ENCODE data around the gene TIMP3.

DNA sequence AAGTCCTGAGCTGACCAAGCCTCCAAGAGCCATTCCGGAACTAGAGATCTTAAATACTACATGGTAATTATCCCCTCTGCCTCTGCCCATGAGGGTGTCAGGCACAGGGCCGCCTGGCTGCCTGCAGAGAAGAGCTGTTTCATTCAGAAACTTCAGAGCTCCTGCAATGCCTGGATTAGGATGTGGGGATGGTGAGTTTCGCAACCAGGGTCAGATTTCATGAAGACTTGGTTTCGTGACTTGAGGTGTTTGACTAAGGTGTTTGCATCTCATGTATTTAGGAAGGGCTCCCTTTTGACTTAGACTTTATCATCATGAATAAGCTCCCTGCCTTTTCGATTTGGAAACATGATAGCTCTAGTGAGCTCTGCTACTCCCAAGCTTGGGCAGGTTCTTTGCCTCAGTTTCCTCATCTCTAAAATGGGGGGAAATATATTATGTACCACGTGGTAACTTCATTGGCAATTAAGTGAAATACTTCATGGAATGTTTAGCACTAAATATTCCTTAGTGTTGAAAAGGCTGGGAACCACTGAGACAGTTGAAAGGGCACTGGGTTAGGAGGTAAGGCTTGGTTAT lies 9.1 kb downstream of the TIMP3 start:
- TF ChIP-seq, protein P1, sequence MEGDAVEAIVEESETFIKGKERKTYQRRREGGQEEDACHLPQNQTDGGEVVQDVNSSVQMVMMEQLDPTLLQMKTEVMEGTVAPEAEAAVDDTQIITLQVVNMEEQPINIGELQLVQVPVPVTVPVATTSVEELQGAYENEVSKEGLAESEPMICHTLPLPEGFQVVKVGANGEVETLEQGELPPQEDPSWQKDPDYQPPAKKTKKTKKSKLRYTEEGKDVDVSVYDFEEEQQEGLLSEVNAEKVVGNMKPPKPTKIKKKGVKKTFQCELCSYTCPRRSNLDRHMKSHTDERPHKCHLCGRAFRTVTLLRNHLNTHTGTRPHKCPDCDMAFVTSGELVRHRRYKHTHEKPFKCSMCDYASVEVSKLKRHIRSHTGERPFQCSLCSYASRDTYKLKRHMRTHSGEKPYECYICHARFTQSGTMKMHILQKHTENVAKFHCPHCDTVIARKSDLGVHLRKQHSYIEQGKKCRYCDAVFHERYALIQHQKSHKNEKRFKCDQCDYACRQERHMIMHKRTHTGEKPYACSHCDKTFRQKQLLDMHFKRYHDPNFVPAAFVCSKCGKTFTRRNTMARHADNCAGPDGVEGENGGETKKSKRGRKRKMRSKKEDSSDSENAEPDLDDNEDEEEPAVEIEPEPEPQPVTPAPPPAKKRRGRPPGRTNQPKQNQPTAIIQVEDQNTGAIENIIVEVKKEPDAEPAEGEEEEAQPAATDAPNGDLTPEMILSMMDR (IDR thresholded peaks at IDR 0.05; ENCODE audit: poor library complexity, severe bottlenecking), result no peak
- TF ChIP-seq EZH2 (IDR thresholded peaks at IDR 0.05; ENCODE audit: borderline replicate concordance, insufficient read depth, low read length, poor library complexity, severe bottlenecking), result no peak
- TF ChIP-seq, protein P2, sequence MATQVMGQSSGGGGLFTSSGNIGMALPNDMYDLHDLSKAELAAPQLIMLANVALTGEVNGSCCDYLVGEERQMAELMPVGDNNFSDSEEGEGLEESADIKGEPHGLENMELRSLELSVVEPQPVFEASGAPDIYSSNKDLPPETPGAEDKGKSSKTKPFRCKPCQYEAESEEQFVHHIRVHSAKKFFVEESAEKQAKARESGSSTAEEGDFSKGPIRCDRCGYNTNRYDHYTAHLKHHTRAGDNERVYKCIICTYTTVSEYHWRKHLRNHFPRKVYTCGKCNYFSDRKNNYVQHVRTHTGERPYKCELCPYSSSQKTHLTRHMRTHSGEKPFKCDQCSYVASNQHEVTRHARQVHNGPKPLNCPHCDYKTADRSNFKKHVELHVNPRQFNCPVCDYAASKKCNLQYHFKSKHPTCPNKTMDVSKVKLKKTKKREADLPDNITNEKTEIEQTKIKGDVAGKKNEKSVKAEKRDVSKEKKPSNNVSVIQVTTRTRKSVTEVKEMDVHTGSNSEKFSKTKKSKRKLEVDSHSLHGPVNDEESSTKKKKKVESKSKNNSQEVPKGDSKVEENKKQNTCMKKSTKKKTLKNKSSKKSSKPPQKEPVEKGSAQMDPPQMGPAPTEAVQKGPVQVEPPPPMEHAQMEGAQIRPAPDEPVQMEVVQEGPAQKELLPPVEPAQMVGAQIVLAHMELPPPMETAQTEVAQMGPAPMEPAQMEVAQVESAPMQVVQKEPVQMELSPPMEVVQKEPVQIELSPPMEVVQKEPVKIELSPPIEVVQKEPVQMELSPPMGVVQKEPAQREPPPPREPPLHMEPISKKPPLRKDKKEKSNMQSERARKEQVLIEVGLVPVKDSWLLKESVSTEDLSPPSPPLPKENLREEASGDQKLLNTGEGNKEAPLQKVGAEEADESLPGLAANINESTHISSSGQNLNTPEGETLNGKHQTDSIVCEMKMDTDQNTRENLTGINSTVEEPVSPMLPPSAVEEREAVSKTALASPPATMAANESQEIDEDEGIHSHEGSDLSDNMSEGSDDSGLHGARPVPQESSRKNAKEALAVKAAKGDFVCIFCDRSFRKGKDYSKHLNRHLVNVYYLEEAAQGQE (IDR thresholded peaks at IDR 0.05; ENCODE audit: borderline replicate concordance), result no peak
- no peak for TF ChIP-seq POLR2AphosphoS5 (IDR thresholded peaks at IDR 0.05)
- no peak for TF ChIP-seq MXI1 (conservative IDR thresholded peaks at IDR 0.05; ENCODE audit: poor library complexity, severe bottlenecking)
- TF ChIP-seq EP300 (conservative IDR thresholded peaks at IDR 0.05; ENCODE audit: poor library complexity, severe bottlenecking), result no peak
- no peak for TF ChIP-seq TAF1 (IDR thresholded peaks at IDR 0.05; ENCODE audit: low read depth)
- TF ChIP-seq SMC3 (conservative IDR thresholded peaks at IDR 0.05; ENCODE audit: poor library complexity), result no peak
- no peak for TF ChIP-seq RAD21 (conservative IDR thresholded peaks at IDR 0.05)
